ENCODE results near the gene LGALS4.
"Not testable (repeated sequence)": the region's sequence is repeated elsewhere in the genome, so short reads cannot be mapped to it uniquely, and the experiment has no call there.

LGALS4 gene, protein sequence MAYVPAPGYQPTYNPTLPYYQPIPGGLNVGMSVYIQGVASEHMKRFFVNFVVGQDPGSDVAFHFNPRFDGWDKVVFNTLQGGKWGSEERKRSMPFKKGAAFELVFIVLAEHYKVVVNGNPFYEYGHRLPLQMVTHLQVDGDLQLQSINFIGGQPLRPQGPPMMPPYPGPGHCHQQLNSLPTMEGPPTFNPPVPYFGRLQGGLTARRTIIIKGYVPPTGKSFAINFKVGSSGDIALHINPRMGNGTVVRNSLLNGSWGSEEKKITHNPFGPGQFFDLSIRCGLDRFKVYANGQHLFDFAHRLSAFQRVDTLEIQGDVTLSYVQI

DNA sequence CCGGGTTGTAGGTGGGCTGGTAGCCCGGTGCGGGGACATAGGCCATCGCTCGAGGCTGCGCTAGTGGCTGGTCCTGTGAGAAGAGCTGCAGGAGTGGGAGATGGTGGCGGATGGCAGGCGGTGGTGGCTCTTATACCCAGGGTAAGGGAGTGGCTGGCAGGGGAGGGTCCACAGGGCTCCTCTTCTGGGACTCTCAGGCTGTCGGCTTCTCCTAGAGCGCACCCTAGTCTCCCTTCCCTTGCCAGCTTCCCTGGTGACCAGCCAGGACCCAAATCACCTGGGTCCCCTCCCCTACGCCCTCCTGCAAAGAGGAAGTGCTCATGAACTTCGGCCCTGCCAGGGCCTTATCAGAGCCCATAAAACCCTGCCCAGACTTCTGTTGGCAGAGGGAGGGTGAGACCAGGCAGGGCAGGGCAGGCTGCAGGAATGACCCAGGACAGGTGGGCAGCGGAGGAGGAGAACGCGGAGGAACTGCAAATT lies at the start of gene LGALS4:
Gene LGALS4, minus strand, starts transcription at position 105 of the 480 bp plus-strand sequence. Its CDS starts 59 bp downstream, at position 46.
- no peak for DNase-seq

DNA sequence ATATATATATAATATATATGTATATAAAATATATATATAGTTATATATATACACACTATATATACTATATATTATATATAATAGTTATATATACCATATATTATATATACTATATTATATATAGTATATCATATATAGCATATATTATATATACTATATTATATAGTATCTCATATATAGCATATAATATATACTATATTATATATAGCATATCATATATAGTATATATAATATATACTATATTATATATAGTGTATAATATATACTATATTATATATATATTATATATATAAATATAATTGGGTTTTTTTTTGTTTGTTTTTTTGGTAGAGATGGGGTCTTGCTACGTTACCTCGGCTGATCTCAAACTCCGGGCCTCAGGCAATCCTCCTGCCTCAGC lies 48.6 kb upstream of the LGALS4 start:
- DNase-seq, result no peak

DNA sequence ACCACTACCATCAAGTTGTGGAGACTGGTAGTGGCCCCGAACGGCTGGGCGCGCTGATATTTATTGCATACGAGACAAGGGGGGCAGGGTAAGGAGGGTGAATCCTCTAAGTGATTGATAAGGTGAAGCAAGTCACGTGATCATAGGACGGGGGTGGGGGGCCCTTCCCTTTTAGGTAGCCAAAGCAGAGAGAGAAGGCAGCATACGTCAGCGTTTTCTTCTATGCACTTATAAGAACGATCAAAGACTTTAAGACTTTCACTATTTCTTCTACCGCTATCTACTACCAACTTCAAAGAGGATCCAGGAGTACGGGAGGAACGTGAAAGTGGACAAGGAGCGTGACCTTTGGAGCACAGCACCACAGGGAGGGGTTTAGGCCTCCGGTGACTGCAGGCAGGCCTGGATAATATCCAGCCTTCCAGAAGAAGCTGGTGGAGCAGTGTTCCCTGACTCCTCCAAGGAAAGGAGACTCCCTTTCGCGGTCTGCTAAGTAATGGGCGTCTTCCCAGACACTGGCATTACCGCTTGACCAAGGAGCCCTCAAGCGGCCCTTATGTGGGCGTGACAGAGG lies 47.0 kb upstream of the LGALS4 start:
- not testable (repeated sequence) for DNase-seq

DNA sequence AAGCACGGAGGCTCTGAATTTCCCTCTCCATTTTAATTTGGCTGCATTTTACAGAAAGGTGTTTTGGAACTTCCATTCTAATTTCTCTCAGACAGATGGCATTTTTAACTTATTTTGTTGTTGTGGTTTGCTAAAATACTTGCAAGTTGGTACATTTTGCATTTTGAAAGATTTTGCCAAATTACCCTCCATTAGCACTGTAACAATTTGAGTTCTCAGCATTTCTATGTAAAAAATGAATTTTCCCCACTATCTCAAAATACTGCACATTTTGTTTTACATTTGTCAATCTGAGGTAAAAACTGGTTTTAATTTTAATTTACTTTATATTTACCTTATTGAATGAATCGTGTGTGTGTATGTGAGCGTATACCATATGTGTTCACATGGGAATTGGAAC lies 44.1 kb upstream of the LGALS4 start:
- no peak for DNase-seq

DNA sequence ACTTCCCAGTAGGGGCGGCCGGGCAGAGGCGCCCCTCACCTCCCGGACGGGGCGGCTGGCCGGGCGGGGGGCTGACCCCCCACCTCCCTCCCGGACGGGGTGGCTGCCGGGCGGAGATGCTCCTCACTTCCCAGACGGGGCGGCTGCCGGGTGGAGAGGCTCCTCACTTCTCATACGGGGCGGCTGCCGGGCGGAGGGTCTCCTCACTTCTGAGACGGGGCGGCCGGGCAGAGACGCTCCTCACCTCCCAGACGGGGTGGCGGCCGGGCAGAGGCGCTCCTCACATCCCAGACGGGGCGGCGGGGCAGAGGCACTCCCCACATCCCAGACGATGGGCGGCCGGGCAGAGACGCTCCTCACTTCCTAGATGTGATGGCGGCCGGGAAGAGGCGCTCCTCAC lies 43.0 kb upstream of the LGALS4 start:
- not testable (repeated sequence) for DNase-seq

DNA sequence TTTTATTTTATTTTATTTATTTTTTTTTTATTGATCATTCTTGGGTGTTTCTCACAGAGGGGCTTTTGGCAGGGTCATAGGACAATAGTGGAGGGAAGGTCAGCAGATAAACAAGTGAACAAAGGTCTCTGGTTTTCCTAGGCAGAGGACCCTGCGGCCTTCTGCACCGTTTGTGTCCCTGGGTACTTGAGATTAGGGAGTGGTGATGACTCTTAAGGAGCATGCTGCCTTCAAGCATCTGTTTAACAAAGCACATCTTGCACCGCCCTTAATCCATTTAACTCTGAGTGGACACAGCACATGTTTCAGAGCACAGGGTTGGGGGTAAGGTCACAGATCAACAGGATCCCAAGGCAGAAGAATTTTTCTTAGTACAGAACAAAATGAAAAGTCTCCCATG lies 42.2 kb upstream of the LGALS4 start:
- not testable (repeated sequence) for DNase-seq

DNA sequence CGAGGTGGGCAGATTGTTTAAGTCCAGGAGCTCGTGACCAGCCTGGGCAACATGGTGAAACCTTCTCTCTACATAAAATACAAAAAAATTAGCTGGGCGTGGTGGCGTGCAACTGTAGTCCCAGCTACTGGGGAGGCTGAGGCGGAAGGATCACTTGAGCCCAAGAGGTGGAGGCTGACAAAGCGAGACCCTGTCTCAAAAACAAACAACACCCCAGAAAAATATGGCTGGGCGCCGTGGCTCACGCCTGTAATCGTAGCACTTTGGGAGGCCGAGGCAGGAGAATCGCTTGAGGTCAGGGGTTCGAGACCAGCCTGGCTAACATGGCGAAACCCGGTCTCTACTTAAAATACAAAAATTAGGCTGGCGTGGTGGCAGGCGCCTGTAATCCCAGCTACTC lies 40.5 kb upstream of the LGALS4 start:
- DNase-seq, result no peak

DNA sequence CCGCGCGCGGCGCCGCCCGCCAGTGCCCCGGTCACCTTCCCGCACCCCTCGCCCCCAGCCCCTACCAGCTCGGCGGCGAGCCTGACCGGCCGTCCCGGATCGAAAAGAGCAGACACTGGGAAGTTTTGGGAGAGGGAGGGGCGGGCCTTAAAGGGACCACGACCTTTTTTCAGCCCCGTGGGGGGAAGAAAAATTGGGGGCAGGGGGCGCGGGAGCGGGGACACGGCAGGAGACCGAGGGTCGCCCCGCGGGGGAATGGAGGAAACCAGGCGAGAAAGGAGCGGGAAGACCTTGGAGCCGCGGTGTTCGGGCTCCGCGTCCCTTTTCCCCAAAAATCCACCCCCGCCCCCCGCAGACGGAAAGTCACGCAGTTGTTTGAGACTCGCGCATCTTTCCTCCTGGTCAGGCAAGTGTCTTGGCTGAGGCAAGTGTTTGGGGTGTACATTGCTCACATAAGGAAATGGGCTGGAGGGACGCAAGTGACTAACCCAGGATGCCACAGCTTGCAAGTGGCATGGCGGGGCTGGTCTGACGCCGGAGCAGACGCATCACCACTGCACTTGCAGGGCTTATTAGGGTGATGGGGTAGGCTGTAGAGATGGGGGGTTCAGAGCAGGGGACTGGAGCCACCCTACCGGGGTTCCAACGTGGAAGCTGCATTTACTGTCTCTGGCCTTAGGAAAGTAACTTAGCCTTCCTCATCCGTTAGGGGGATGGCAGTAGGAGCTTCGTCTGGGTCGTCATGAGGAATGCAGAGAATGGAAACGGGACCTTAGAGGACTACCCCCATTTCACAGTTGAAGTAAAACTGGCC lies 39.7 kb upstream of the LGALS4 start:
- DNase-seq, result no peak

DNA sequence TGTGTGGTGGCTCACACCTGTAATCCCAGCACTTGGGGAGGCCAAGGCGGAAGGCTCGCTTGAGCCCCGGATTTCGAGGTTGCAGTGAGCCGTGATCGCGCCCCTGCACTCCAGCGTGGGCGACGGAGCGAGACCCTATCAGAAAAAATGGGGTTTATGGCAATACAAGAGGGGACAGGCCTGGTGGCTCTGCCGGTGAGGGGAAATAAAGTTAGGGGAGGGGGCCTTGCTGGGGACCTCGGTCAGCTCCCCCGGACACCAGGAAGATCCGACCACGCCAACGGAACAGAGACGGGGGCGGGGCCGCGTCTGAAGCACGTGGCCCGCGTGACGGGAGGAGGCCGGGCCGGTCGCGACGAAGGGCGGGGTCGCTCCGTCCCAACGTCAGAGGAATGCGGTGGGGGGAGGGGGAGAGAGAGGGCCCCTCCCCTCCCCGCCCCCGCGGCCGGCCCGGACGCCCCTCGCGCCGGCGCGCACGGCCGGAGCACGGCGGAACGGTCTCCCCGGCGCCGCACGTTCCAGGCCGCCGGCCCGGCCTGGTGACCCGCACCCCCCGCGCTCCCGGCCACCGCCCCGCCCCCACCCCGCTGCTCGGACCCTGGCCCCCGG lies 39.0 kb upstream of the LGALS4 start:
- DNase-seq, result peak; percentile 80

DNA sequence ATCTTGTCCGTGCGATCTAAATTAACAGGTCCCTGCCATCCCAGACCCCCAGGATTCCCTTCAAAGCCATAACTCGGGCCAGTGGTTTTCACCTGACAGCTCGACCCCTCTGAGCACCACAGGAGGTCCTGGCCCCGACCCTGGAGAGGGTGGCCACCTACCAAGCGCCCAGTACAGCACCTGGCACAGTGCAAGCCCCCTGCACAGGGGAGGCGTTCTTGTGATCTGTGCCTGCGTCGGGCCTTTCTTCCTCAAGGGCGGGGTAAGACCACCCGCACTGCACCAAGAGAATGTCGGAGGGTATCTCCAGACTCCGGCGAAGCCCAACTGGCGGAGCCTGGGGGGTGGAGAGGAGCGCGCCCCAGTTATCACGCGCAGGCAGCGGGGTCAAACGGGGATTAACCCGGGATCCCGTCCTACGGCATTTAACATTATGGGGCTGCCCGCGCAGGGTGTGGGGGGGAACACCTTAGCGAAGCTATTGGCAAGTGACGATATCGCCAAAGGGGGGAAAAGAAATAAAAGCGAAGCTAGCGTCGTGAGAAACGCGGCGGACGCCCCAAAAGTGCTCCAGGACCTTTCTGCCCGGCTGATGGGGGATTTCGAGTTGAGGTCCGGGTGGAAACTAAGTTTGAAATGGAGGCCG lies 38.4 kb upstream of the LGALS4 start:
- DNase-seq, result no peak

DNA sequence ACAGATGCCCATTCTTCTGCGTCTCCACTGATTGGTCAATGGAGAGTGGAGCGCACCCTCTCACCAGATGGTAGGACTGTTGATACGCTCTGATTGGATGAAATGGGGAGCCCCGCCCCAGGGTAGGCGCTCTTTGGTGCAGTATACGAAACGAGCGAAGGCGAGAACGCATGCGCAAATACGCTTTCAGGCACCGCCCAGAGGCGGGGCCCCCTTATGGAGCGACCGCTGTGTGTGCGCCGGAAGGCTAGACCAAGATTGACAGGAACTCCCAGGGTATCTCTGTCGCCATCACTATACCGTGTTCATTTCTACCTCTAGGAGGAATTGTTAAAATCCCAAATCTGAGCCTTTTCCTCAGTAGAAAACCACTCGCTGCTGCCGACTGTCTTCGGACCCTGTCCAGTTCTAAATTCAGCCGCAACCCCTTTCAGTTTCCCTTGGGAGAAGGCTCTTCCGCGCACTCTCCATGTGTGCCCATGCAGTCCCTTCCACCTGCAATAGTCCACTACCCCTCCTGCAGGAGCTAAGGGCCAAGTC lies 37.8 kb upstream of the LGALS4 start:
- DNase-seq, result peak; percentile 80

DNA sequence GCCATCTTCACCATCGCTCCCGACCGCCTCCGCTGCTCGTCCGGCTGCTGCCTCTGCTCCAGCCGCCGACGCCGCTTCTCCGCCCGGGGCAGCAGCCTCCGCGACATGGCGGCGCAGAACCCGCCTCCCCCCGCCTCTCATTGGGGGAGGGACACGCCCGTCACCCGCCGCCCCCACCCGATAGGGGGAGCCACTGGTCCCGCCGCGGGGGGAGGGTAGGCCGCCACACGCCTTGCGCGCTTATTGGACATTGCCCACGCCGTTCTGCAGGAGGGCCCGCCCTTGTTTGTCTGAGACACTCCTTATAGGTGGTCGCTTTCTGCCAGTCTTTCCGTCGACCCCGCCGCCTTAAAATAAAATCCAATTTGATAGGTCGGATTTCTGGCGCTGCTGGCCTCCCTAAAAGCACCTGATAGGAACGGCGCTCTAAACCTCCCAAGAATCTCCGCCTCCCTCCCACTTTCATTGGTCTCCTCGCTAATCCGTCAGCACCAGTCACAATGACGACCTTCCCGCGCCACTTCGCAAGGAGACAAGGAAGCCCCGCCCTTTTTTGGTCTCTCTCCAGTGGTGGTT lies 37.2 kb upstream of the LGALS4 start, which contains the start of gene HNRNPL:
Gene HNRNPL, minus strand, starts transcription at position 127 of the 576 bp plus-strand sequence. Its CDS starts 20 bp downstream, at position 107.
- DNase-seq, result peak; percentile 100

DNA sequence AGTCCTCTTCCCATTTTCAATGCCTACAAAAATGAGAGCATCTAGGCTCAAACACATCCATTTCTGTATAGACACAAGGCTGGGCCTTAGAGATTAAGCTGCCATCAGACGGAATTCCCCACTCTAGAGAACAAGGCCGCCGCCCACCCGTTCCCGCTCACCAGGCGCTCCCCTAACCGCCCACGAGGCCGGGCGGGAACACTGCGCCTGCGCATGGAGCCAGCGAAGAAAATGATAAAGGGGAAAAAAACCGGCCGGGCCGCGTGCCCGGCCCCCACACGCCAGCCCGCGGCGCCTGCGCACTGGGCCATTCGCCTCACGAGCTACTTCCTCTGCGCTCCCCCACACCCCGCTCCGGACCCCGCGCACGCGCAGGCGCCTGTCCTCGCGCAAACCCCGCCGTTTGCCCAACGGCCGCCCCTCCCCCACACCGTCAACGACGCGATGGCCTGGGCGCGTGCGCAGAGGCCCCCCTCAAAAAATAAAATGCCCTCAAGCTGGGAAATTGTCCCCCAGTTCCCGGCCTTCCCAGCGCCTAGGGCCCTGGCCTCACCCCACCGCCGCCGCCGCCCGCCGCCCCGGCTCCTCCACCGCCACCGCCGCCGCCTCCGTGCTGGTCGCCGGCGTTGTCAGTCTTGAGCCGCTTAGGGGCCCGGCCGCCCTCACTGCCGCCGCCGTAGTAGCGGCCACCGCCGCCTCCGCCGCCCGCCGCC lies 36.6 kb upstream of the LGALS4 start:
- DNase-seq, result peak; percentile 95

DNA sequence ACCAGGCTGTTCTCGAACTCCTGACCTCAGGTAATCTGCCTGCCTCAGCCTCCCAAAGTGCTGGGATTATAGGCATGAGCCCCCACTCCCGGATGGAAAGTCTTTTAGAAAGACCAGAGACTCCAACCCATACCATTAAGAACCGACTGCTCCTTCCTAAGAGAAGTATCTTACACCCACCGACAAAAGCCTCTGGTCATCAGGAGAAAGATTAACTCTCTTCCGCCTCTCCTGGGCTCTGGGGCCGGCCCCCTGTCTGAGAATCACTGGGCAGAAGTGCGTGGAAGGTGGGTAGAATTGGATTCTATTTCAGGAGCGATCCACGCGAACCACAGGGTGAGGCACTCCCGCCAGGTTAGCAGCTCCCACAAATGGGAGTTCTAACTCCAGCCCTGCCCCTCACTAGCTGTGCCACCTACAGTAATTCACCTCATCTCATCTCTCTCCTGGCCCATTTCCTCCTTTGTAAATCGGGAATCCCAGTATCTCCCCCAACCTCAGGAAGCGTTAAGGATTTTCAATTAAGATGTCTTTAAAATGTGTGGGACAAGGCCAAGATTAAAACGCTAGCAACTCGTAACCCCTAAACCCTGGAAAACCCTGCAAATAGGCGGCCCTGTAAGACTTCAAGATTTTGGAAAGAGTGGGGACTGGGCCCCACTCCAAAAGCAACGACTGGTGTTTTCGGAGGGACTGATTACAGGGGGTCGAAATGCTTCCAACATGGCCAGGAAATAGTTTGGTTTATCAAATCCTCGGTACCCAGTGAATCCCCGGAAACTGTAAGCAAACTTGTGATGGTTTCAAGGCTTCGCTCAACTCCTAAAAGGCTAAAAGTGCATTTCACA lies 35.8 kb upstream of the LGALS4 start:
- no peak for DNase-seq

DNA sequence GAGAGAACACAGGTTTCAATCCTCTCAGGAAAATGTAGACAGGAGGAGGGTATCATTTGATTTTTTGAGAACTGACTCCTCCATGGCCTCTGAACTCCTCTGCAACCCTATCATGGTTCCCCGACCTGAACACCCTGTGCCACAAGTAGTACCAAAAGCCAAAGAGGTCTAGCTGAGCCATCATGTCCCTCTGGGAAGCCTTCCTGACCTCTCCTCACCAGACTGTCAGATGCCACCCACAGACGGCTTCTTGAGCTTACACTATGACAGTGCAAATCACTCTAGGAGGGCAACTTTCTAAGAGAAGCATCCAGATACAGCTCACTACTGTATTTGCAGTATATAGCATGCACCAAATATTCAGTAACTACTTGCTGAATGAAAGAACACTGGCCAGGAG lies 33.4 kb upstream of the LGALS4 start:
- DNase-seq, result no peak

DNA sequence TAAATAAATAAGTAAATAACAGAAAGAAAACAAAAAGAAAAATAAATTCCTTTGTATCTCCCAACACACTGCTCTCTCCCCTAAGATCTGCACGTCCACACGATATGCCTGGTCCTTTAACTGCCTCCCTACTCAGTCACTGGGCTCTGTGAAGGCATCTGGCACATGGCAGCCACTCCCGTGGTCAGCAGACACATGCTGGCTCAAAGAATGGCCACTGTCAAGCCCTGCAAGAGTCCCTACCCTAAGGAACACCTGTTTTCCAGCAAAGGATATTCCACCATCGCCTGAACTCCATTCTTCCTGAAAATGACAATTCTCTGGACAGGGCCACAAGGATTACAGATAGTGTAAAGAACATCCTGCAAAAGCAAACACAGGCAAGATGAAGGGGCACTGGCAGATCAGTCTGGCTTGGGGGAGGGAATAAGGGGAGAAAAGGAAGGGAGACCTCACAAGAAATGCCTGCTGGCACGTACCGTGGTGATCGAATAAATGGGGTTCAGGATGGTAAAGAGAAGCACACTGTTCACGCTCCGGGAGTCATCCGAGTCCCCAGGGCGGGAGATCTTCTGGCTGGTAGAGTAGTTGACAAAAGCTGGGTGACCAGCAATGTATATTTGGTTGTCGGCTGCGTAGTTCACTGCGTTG lies 32.8 kb upstream of the LGALS4 start:
- no peak for DNase-seq

DNA sequence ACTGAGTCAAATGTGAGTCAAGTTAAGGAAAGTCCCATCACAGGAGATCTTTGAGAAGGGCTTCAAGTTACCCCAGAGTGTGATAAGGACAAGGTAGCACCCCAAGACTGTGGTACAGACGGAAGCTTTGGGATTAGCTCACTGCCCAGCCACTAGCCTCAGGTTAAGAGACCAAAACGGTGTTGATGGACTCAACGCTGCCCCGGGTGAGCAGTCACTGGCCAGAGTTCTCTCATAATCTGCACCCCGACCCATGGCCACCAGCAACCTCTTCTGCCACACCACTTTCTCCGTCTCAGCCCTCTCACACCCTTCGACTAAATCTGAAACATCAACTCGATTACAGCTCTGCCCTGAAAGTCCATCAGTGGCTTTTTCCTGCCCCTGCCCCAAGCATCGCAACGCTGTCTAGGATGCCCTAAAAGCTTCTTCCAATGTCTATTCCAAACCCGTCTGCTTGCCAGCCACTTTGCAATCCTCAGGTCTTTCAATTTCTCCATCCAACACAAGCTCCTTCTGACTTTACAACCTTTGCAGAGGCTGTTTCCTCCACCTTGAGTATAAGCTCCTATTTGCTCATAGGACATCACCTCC lies 31.4 kb upstream of the LGALS4 start:
- DNase-seq, result no peak

DNA sequence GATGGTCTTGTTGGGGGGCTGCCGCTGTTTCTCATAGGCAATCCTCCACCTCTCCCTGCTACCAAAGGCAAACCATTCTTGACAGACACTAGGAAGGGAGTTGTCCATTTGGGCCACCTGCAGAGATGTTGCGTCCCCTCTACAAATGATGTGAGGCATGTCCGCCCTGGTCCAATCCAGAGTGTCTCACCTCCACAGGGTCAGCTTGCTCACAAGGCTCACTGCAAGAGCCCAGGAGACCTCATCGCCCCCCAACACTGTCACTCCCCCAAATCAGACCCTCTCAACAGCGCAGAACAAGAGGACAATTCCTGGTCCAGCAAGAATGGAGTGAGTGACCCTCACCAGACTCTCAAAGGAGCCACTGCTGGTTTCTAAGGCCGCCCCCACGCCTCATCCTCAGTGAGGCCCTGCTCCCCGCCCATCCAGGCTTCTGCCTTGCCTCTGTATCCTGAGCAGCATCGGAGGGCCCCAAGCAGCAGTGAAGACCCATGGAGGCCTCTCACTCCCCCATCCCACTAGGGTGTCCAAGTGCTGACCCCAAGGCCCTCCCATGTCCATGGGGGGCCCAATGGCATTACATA lies 30.5 kb upstream of the LGALS4 start:
- no peak for DNase-seq

All from NCI-H748 treated with DMSO at 0.1 percent for 48 hours (cell line).